NT2/D1 (cell line): Measurements from ENCODE around the gene HMGCL.
"Not testable (repeated sequence)": the region's sequence is repeated elsewhere in the genome, so short reads cannot be mapped to it uniquely, and the experiment has no call there.

Experiments used
- DNase-seq: peaks from one replicate; pipeline ENCODE4 v3.0.0-alpha.2; 2011; ENCODE audit warnings: low read depth, low spot score
- H3K27me3 ChIP-seq: 2 replicates; pipeline ENCODE4 v1.6.0; 2011; ENCODE audit warnings: mild to moderate bottlenecking; ENCODE audit not compliant: insufficient read length, insufficient read depth
- H3K36me3 ChIP-seq: 2 replicates; pipeline ENCODE4 v1.6.1; 2011; ENCODE audit warnings: mild to moderate bottlenecking, low read length, mixed read lengths; ENCODE audit not compliant: insufficient read depth, insufficient read length
- H3K4me1 ChIP-seq: 2 replicates; pipeline ENCODE4 v1.5.1; 2011; ENCODE audit not compliant: insufficient read depth, insufficient read length
- H3K4me3 ChIP-seq: 2 replicates; pipeline ENCODE4 v1.5.1; 2011; ENCODE audit warnings: low read depth; ENCODE audit not compliant: insufficient read length
- H3K9ac ChIP-seq: 2 replicates; pipeline ENCODE4 v1.6.0; 2011; ENCODE audit warnings: low read depth; ENCODE audit not compliant: insufficient read length
- H3K9me3 ChIP-seq: 2 replicates; pipeline ENCODE4 v1.5.1; 2011; ENCODE audit warnings: mild to moderate bottlenecking, low read length; ENCODE audit not compliant: insufficient read depth
- SUZ12 ChIP-seq: IDR thresholded peaks from 2 replicates; pipeline ENCODE4 v1.6.1; 2011; ENCODE audit not compliant: insufficient read length, insufficient read depth; ENCODE audit errors: extremely low read depth
- YY1 ChIP-seq: IDR thresholded peaks from 2 replicates; pipeline ENCODE4 v1.6.1; 2011; ENCODE audit not compliant: insufficient read length, insufficient read depth
- ZNF274 ChIP-seq: IDR thresholded peaks from 2 replicates; pipeline ENCODE4 v1.6.1; 2011; ENCODE audit warnings: mild to moderate bottlenecking, low read depth, low read length

The HMGCL gene

GRCh38 chr1:23810818-23811540 is 14.2 kb downstream of the HMGCL start:
- no peak for TF ChIP-seq ZNF274
- no peak for TF ChIP-seq SUZ12
- TF ChIP-seq YY1, result no peak
- no peak overlapping the region for H3K9ac ChIP-seq
- no peaks in the 10 kb centered on the region for H3K27me3 ChIP-seq
- no peaks in the 10 kb centered on the region for H3K9me3 ChIP-seq
- no peak for DNase-seq
- no peaks in the 10 kb centered on the region for H3K36me3 ChIP-seq
- H3K4me1 ChIP-seq, result peaks cover 2% of the 10 kb centered on the region
- H3K4me3 ChIP-seq, result no peak overlapping the region

GRCh38 chr1:23809751-23810171 is 15.5 kb downstream of the HMGCL start:
- DNase-seq, result no peak
- no peak overlapping the region for H3K9ac ChIP-seq
- no peaks in the 10 kb centered on the region for H3K27me3 ChIP-seq
- peaks cover 2% of the 10 kb centered on the region for H3K4me1 ChIP-seq
- no peak overlapping the region for H3K4me3 ChIP-seq
- TF ChIP-seq SUZ12 (no peak), ZNF274 (no peak), YY1 (no peak)
- H3K36me3 ChIP-seq, result no peaks in the 10 kb centered on the region
- no peaks in the 10 kb centered on the region for H3K9me3 ChIP-seq

GRCh38 chr1:23807453-23807852 is 17.8 kb downstream of the HMGCL start:
- no peak for TF ChIP-seq SUZ12
- TF ChIP-seq ZNF274, result no peak
- no peak overlapping the region for H3K9ac ChIP-seq
- H3K4me1 ChIP-seq, result peaks cover 2% of the 10 kb centered on the region
- H3K36me3 ChIP-seq, result no peaks in the 10 kb centered on the region
- no peaks in the 10 kb centered on the region for H3K27me3 ChIP-seq
- no peak for DNase-seq
- no peak overlapping the region for H3K4me3 ChIP-seq
- H3K9me3 ChIP-seq, result no peaks in the 10 kb centered on the region

GRCh38 chr1:23806280-23806679 is 18.9 kb downstream of the HMGCL start:
- H3K27me3 ChIP-seq, result peaks cover 9% of the 10 kb centered on the region
- no peak overlapping the region for H3K4me3 ChIP-seq
- no peaks in the 10 kb centered on the region for H3K36me3 ChIP-seq
- no peak overlapping the region for H3K9ac ChIP-seq
- peaks cover 4% of the 10 kb centered on the region for H3K4me1 ChIP-seq
- no peaks in the 10 kb centered on the region for H3K9me3 ChIP-seq
- no peak for TF ChIP-seq YY1
- TF ChIP-seq ZNF274, result no peak
- DNase-seq, result no peak

- Histone ChIP-seq H3K4me1 (peaks cover 5% of the 10 kb centered on the region), H3K27me3 (peaks cover 9% of the 10 kb centered on the region), H3K9ac (no peak overlapping the region), H3K9me3 (no peaks in the 10 kb centered on the region), H3K4me3 (no peak overlapping the region), H3K36me3 (no peaks in the 10 kb centered on the region)
- no peak for DNase-seq
- TF ChIP-seq SUZ12 (no peak), ZNF274 (no peak), YY1 (no peak)
Measured at GRCh38 chr1:23805025-23805424, 20.2 kb downstream of the HMGCL start.

- TF ChIP-seq SUZ12 (no peak), YY1 (no peak), ZNF274 (no peak)
- H3K4me3 ChIP-seq, result no peak overlapping the region
Measured at GRCh38 chr1:23804183-23804835, 20.9 kb downstream of the HMGCL start.

GRCh38 chr1:23803674-23804073 is 21.6 kb downstream of the HMGCL start:
- peaks cover 9% of the 10 kb centered on the region for H3K27me3 ChIP-seq

More at GRCh38 chr1:23804183-23804835, 20.9 kb downstream of the HMGCL start:
- DNase-seq, result no peak
- H3K27me3 ChIP-seq, result peaks cover 9% of the 10 kb centered on the region
- H3K9ac ChIP-seq, result no peak overlapping the region
- H3K4me1 ChIP-seq, result peaks cover 3% of the 10 kb centered on the region
- H3K9me3 ChIP-seq, result no peaks in the 10 kb centered on the region
- H3K36me3 ChIP-seq, result no peaks in the 10 kb centered on the region

GRCh38 chr1:23802809-23803342 is 22.4 kb downstream of the HMGCL start:
- H3K36me3 ChIP-seq, result peaks cover 11% of the 10 kb centered on the region
- DNase-seq, H3K4me1 ChIP-seq, H3K9me3 ChIP-seq, H3K4me3 ChIP-seq, H3K9ac ChIP-seq, H3K27me3 ChIP-seq: not testable (repeated sequence)

More at GRCh38 chr1:23803674-23804073, 21.6 kb downstream of the HMGCL start:
- Histone ChIP-seq H3K9me3 (no peaks in the 10 kb centered on the region), H3K4me1 (peaks cover 7% of the 10 kb centered on the region), H3K36me3 (peaks cover 4% of the 10 kb centered on the region), H3K9ac (no peak overlapping the region), H3K4me3 (no peak overlapping the region)
- TF ChIP-seq YY1 (no peak), ZNF274 (no peak), SUZ12 (no peak)
- DNase-seq, result no peak
